Activated CD8-positive, alpha-beta memory T cell treated with anti-CD3 and anti-CD28 coated beads, Interleukin-2, amount 10 ng/mL, durations not matched to agents 7 days and 5 days (primary cell): ENCODE results near the gene ARHGAP6. TPM values are rescaled to one million over a fixed set of nuclear protein-coding genes. Genes with fewer than 3 reads are reported as not detected.

Source experiments
- ATAC-seq: fragments of 150-1000 bp; cut with Tn5 transposase; one replicate; pipeline ENCODE4 v1.10.0; 2021; ENCODE audit warnings: moderate library complexity
- CTCF ChIA-PET: fragments of 350-600 bp; sonication (Branson Sonifier 250); formaldehyde crosslinking; loops from one replicate; lab custom pipeline; 2021; ENCODE audit warnings: antibody characterized with exemption; lab: Charles Lee
- DNase-seq: peaks from one replicate; pipeline ENCODE4 v3.0.0-alpha.2; 2020
- H3K27ac Mint-ChIP-seq: one replicate; pipeline ENCODE4 v1.8.0; 2021; ENCODE audit warnings: mild to moderate bottlenecking, mixed read lengths
- H3K27me3 Mint-ChIP-seq: one replicate; pipeline ENCODE4 v1.8.0; 2021; ENCODE audit warnings: mixed read lengths
- H3K36me3 Mint-ChIP-seq: one replicate; pipeline ENCODE4 v1.8.0; 2021; ENCODE audit warnings: mild to moderate bottlenecking, mixed read lengths
- H3K4me1 Mint-ChIP-seq: one replicate; pipeline ENCODE4 v1.8.0; 2021; ENCODE audit warnings: mixed read lengths
- H3K4me3 Mint-ChIP-seq: one replicate; pipeline ENCODE4 v1.8.0; 2021; ENCODE audit warnings: mild to moderate bottlenecking, moderate library complexity, mixed read lengths
- H3K9me3 Mint-ChIP-seq: one replicate; pipeline ENCODE4 v1.8.0; 2022; ENCODE audit warnings: low read depth, mixed read lengths
- total RNA-seq, 2 experiments: library from RNA; stranded (reverse); gene quantifications; one replicate each; pipeline ENCODE4 v1.2.3, GENCODE V29; 2021

Gene ARHGAP6
- total RNA-seq, 2 experiments from 2014 or later, result not detected

- Mint-ChIP-seq H3K9me3 (no peaks in the 10 kb centered on the region), H3K36me3 (no peaks in the 10 kb centered on the region), H3K4me3 (no peak overlapping the region), H3K27me3 (no peaks in the 10 kb centered on the region), H3K27ac (no peak overlapping the region), H3K4me1 (peaks cover 2% of the 10 kb centered on the region)
- no peak for ATAC-seq
- CTCF ChIA-PET, result no interaction called here
- no peak for DNase-seq
Measured at GRCh38 chrX:11205796-11206195, 459.9 kb downstream of the ARHGAP6 start.

- DNase-seq, result no peak
- ATAC-seq, result no peak
- Mint-ChIP-seq H3K27ac (no peak overlapping the region), H3K27me3 (peaks cover 2% of the 10 kb centered on the region), H3K4me3 (no peak overlapping the region), H3K4me1 (no peaks in the 10 kb centered on the region), H3K36me3 (no peaks in the 10 kb centered on the region), H3K9me3 (no peaks in the 10 kb centered on the region)
- CTCF ChIA-PET, result no interaction called here
Measured at GRCh38 chrX:11197671-11198070, 468.0 kb downstream of the ARHGAP6 start.

- DNase-seq, result no peak
- CTCF ChIA-PET, result no interaction called here
- no peak for ATAC-seq
- Mint-ChIP-seq H3K4me3 (no peak overlapping the region), H3K9me3 (no peaks in the 10 kb centered on the region), H3K27me3 (peaks cover 2% of the 10 kb centered on the region), H3K36me3 (no peaks in the 10 kb centered on the region), H3K4me1 (no peaks in the 10 kb centered on the region), H3K27ac (no peak overlapping the region)
Measured at GRCh38 chrX:11196476-11196875, 469.2 kb downstream of the ARHGAP6 start.

- Mint-ChIP-seq H3K27me3 (peaks cover 2% of the 10 kb centered on the region), H3K4me3 (no peak overlapping the region), H3K4me1 (no peaks in the 10 kb centered on the region), H3K9me3 (no peaks in the 10 kb centered on the region), H3K27ac (no peak overlapping the region), H3K36me3 (no peaks in the 10 kb centered on the region)
- CTCF ChIA-PET, result no interaction called here
- no peak for ATAC-seq
- no peak for DNase-seq
Measured at GRCh38 chrX:11193035-11193469, 472.7 kb downstream of the ARHGAP6 start.

- no peak for DNase-seq
- Mint-ChIP-seq H3K36me3 (no peaks in the 10 kb centered on the region), H3K4me1 (no peaks in the 10 kb centered on the region), H3K27ac (no peak overlapping the region), H3K4me3 (no peak overlapping the region), H3K9me3 (no peaks in the 10 kb centered on the region), H3K27me3 (peaks cover 2% of the 10 kb centered on the region)
- CTCF ChIA-PET, result no interaction called here
- ATAC-seq, result no peak
Measured at GRCh38 chrX:11190745-11191510, 474.8 kb downstream of the ARHGAP6 start.

GRCh38 chrX:11189097-11189496 lies 476.6 kb downstream of the ARHGAP6 start:
- H3K36me3 Mint-ChIP-seq, result no peaks in the 10 kb centered on the region
- no peak overlapping the region for H3K4me3 Mint-ChIP-seq
- no peaks in the 10 kb centered on the region for H3K4me1 Mint-ChIP-seq
- H3K9me3 Mint-ChIP-seq, result no peaks in the 10 kb centered on the region
- CTCF ChIA-PET, result no interaction called here
- no peak overlapping the region for H3K27ac Mint-ChIP-seq
- no peak for DNase-seq
- no peak for ATAC-seq
- H3K27me3 Mint-ChIP-seq, result peaks cover 2% of the 10 kb centered on the region

- DNase-seq, result no peak
- Mint-ChIP-seq H3K9me3 (no peaks in the 10 kb centered on the region), H3K36me3 (no peaks in the 10 kb centered on the region), H3K4me3 (no peak overlapping the region), H3K27ac (no peak overlapping the region), H3K4me1 (no peaks in the 10 kb centered on the region), H3K27me3 (peaks cover under 1% of the 10 kb centered on the region)
- ATAC-seq, result no peak
- CTCF ChIA-PET, result no interaction called here
Measured at GRCh38 chrX:11188664-11189063, 477.1 kb downstream of the ARHGAP6 start.

GRCh38 chrX:11187001-11187400 lies 478.7 kb downstream of the ARHGAP6 start:
- H3K27ac Mint-ChIP-seq, result no peak overlapping the region
- no peaks in the 10 kb centered on the region for H3K9me3 Mint-ChIP-seq
- no peak for DNase-seq
- no peak overlapping the region for H3K4me3 Mint-ChIP-seq
- H3K27me3 Mint-ChIP-seq, result no peaks in the 10 kb centered on the region
- CTCF ChIA-PET, result no interaction called here
- no peaks in the 10 kb centered on the region for H3K36me3 Mint-ChIP-seq
- H3K4me1 Mint-ChIP-seq, result no peaks in the 10 kb centered on the region
- no peak for ATAC-seq

GRCh38 chrX:11185861-11186260 lies 479.9 kb downstream of the ARHGAP6 start:
- Mint-ChIP-seq H3K36me3 (no peaks in the 10 kb centered on the region), H3K4me1 (no peaks in the 10 kb centered on the region), H3K27me3 (no peaks in the 10 kb centered on the region), H3K4me3 (no peak overlapping the region), H3K27ac (no peak overlapping the region), H3K9me3 (no peaks in the 10 kb centered on the region)
- CTCF ChIA-PET, result no interaction called here
- no peak for ATAC-seq
- no peak for DNase-seq

- CTCF ChIA-PET, result no interaction called here
- ATAC-seq, result no peak
- no peaks in the 10 kb centered on the region for H3K27me3 Mint-ChIP-seq
- DNase-seq, result no peak
- no peaks in the 10 kb centered on the region for H3K9me3 Mint-ChIP-seq
- no peak overlapping the region for H3K27ac Mint-ChIP-seq
- H3K36me3 Mint-ChIP-seq, result no peaks in the 10 kb centered on the region
- H3K4me3 Mint-ChIP-seq, result no peak overlapping the region
- H3K4me1 Mint-ChIP-seq, result no peaks in the 10 kb centered on the region
Measured at GRCh38 chrX:11180571-11180970, 485.1 kb downstream of the ARHGAP6 start.

- ATAC-seq (no peak), DNase-seq (no peak)
- CTCF ChIA-PET, result no interaction called here
- Mint-ChIP-seq H3K27me3 (peaks cover 2% of the 10 kb centered on the region), H3K9me3 (no peaks in the 10 kb centered on the region), H3K4me3 (no peak overlapping the region), H3K36me3 (no peaks in the 10 kb centered on the region), H3K27ac (no peak overlapping the region), H3K4me1 (no peaks in the 10 kb centered on the region)
Measured at GRCh38 chrX:11172415-11172814, 493.3 kb downstream of the ARHGAP6 start.

- CTCF ChIA-PET, result no interaction called here
- DNase-seq, result no peak
- peaks cover 2% of the 10 kb centered on the region for H3K27me3 Mint-ChIP-seq
- H3K4me1 Mint-ChIP-seq, result no peaks in the 10 kb centered on the region
- H3K9me3 Mint-ChIP-seq, result no peaks in the 10 kb centered on the region
- H3K36me3 Mint-ChIP-seq, result no peaks in the 10 kb centered on the region
- ATAC-seq, result no peak
- H3K27ac Mint-ChIP-seq, result no peak overlapping the region
- no peak overlapping the region for H3K4me3 Mint-ChIP-seq
Measured at GRCh38 chrX:11171956-11172355, 493.8 kb downstream of the ARHGAP6 start.

- no peak for ATAC-seq
- Mint-ChIP-seq H3K4me3 (no peak overlapping the region), H3K4me1 (no peaks in the 10 kb centered on the region), H3K27me3 (no peaks in the 10 kb centered on the region), H3K36me3 (no peaks in the 10 kb centered on the region), H3K27ac (no peak overlapping the region), H3K9me3 (no peaks in the 10 kb centered on the region)
- CTCF ChIA-PET, result no interaction called here
- no peak for DNase-seq
Measured at GRCh38 chrX:11164433-11164832, 501.3 kb downstream of the ARHGAP6 start.

- no peak for ATAC-seq
- H3K9me3 Mint-ChIP-seq, result no peaks in the 10 kb centered on the region
- H3K36me3 Mint-ChIP-seq, result no peaks in the 10 kb centered on the region
- no peak for DNase-seq
- CTCF ChIA-PET, result no interaction called here
- H3K4me3 Mint-ChIP-seq, result no peak overlapping the region
- H3K27ac Mint-ChIP-seq, result no peak overlapping the region
- no peaks in the 10 kb centered on the region for H3K4me1 Mint-ChIP-seq
- H3K27me3 Mint-ChIP-seq, result no peaks in the 10 kb centered on the region
Measured at GRCh38 chrX:11159149-11159548, 506.6 kb downstream of the ARHGAP6 start.
